ENCODE measurements around the gene EML4. TPM values are rescaled to one million over a fixed set of nuclear protein-coding genes. Genes with fewer than 3 reads are reported as not detected.

The EML4 gene
- total and polyA plus RNA-seq, 8 donors: 12.5 to 44.0 (median 33.2) TPM

GRCh38 chr2:42147641-42148274 lies 21.4 kb upstream of the EML4 start:
- 73 to 82% methylated on average over 5 of the region's 5 CpGs for WGBS, 2 donors
- Histone ChIP-seq H3K36me3 (no peaks in the 10 kb centered on the region), H3K27me3 (no peaks in the 10 kb centered on the region), H3K4me1 (peaks cover 0 to 14% (median 14%) of the 10 kb centered on the region in 3 donors), H3K27ac (peak overlapping the region in 2 of 4 donors; percentile 51 to 53), H3K9me3 (no peaks in the 10 kb centered on the region), H3K4me3 (no peak overlapping the region)
- peak; percentile 81 to 88 (median 84) for ATAC-seq
- DNase-seq: peak in 1 of 6 donors; percentile 26
- FAIRE-seq: no peak
- TF ChIP-seq, protein P1, sequence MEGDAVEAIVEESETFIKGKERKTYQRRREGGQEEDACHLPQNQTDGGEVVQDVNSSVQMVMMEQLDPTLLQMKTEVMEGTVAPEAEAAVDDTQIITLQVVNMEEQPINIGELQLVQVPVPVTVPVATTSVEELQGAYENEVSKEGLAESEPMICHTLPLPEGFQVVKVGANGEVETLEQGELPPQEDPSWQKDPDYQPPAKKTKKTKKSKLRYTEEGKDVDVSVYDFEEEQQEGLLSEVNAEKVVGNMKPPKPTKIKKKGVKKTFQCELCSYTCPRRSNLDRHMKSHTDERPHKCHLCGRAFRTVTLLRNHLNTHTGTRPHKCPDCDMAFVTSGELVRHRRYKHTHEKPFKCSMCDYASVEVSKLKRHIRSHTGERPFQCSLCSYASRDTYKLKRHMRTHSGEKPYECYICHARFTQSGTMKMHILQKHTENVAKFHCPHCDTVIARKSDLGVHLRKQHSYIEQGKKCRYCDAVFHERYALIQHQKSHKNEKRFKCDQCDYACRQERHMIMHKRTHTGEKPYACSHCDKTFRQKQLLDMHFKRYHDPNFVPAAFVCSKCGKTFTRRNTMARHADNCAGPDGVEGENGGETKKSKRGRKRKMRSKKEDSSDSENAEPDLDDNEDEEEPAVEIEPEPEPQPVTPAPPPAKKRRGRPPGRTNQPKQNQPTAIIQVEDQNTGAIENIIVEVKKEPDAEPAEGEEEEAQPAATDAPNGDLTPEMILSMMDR (IDR thresholded peaks at IDR 0.05): no peak
- intact Hi-C loops (cut with DNase I): no loop called here

GRCh38 chr2:42150159-42150558 lies 19.0 kb upstream of the EML4 start:
- FAIRE-seq: no peak
- intact Hi-C loops (cut with DNase I): no loop called here
- Histone ChIP-seq H3K4me3 (no peak overlapping the region), H3K27me3 (no peaks in the 10 kb centered on the region), H3K36me3 (no peaks in the 10 kb centered on the region), H3K4me1 (peaks cover 0 to 14% (median 11%) of the 10 kb centered on the region in 3 donors), H3K27ac (no peak overlapping the region), H3K9me3 (no peaks in the 10 kb centered on the region)
- no peak for ATAC-seq
- TF ChIP-seq, protein P1 (IDR thresholded peaks at IDR 0.05): no peak
- no peak for DNase-seq

DNA sequence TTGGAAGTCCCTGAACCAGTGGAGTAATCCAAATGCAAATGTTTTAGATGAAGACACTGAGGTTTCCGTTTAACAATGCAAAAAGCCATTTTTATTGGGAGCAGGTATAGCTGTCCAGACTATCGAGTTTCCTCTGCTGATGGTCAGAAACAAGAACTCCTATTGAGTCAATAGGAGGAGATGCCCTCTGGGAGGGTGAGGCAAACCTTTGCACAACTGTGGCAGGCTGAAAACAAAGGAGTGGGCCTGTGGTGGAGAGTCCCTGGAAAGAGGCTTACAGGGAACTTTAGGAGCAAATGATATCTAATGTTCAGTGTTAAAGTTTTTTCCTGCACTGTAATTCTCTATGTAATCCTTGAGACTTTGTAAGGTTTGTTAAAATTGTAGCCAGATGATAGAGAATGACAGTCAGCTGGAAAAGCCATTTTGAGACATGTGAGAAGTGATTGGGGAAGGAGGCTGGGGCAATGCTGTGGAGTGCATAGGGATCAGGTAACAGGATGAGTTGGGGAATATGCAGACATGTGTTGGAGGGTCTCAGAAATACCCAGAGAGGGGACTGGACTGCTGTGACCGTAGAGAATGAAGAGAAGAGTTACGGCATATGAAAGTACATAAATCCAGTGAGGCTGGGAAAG lies 15.1 kb upstream of the EML4 start:
- Histone ChIP-seq H3K4me3 (no peak overlapping the region), H3K4me1 (peaks cover 0 to 6% (median 0%) of the 10 kb centered on the region in 3 donors), H3K27me3 (no peaks in the 10 kb centered on the region), H3K36me3 (no peaks in the 10 kb centered on the region), H3K27ac (no peak overlapping the region), H3K9me3 (no peaks in the 10 kb centered on the region)
- FAIRE-seq (no peak), DNase-seq (no peak), ATAC-seq (no peak)
- 89 to 93% methylated on average over 4 of the region's 4 CpGs for WGBS, 2 donors
- TF ChIP-seq, protein P1 (IDR thresholded peaks at IDR 0.05): no peak
- intact Hi-C loops (cut with DNase I): no loop called here

DNA sequence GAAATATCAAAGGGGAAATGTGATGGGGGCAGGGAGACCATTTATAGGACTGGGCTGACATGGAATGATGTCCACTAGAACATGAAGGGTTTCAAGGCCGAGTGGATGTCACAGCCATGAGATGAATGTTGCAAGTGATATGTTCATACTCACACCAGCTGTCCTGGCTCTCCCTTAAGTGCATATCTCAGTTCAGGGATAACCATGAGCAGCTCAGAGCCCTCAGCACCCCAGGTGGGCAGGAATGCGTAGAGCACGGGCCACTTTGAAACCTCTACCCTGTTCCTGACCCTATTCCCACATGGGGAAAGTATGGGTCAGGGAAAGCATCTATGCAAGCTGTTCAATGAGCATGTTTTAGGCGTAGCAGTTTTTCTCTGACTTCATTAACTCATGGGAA lies 12.4 kb upstream of the EML4 start:
- no peak overlapping the region for H3K27ac ChIP-seq
- H3K9me3 ChIP-seq: no peaks in the 10 kb centered on the region
- DNase-seq (no peak), ATAC-seq (no peak), FAIRE-seq (no peak)
- TF ChIP-seq, protein P1 (IDR thresholded peaks at IDR 0.05): no peak
- H3K4me3 ChIP-seq: no peak overlapping the region
- intact Hi-C loops (cut with DNase I): no loop called here
- no peaks in the 10 kb centered on the region for H3K4me1 ChIP-seq
- 85 to 92% methylated on average over 4 of the region's 4 CpGs for WGBS, 2 donors
- no peaks in the 10 kb centered on the region for H3K36me3 ChIP-seq
- H3K27me3 ChIP-seq: no peaks in the 10 kb centered on the region

- no peak for ATAC-seq
- no peak for FAIRE-seq
- intact Hi-C loops (cut with DNase I): no loop called here
- no peak overlapping the region for H3K4me3 ChIP-seq
- H3K36me3 ChIP-seq: no peaks in the 10 kb centered on the region
- no peaks in the 10 kb centered on the region for H3K27me3 ChIP-seq
- DNase-seq: no peak
- no peak overlapping the region for H3K27ac ChIP-seq
- TF ChIP-seq, protein P1 (IDR thresholded peaks at IDR 0.05): no peak
- H3K9me3 ChIP-seq: no peaks in the 10 kb centered on the region
- H3K4me1 ChIP-seq: no peaks in the 10 kb centered on the region
Measured at GRCh38 chr2:42161444-42161843, 7.7 kb upstream of the EML4 start.
